ENCODE measurements around the gene ABCC8. TPM values are rescaled to one million over a fixed set of nuclear protein-coding genes. Genes with fewer than 3 reads are reported as not detected.

ABCC8 gene
- total RNA-seq, 1 donor from 2014 or later = 4.9 TPM

DNA sequence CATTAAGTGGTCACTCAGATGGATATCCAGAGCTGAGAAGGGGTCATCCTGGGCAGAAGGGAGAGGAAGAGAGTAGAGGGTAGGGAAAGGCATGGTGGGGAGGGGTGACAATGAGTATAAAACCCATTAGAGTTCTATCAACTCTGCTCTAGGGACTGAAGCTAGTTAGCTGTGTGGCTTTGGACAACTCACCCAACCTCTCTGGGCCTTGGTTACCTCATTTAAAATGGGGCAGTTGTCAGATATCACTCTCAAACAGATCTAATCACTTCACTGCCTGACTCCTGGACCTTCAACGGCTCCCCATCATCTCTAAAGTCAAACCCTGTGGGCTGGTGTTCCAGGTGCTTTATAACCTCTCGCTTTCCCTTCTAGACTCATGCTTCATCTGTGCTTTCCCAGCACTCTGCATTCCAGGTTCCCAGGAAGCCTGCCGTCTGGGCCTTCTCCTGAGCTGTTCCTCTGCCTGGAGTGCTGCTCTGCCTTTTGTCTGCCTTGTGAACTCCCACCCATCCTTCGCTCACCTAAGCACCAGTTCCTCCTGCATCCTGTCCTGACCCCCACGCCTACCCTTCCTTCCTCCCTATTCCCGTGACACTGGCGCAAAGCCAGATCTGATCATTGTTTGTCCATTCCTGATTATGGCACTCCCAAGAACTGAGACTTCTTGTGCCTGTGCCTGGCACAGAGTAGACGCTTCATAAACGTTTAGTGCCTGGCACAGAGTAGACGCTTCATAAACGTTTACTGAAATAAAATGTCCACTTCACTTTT, 65.9 kb downstream of the ABCC8 start:
- no peak overlapping the region for H3K4me3 ChIP-seq
- TF ChIP-seq CTCF (IDR thresholded peaks at IDR 0.05) = no peak
- H3K9me3 ChIP-seq = no peaks in the 10 kb centered on the region
- no peak overlapping the region for H3K27ac ChIP-seq
- no peaks in the 10 kb centered on the region for H3K36me3 ChIP-seq
- peaks cover 12% of the 10 kb centered on the region for H3K4me1 ChIP-seq
- ATAC-seq (no peak), DNase-seq (peak; percentile 35)
- intact Hi-C loops (cut with DNase I) = no loop called here
- no peaks in the 10 kb centered on the region for H3K27me3 ChIP-seq (ENCODE audit: low read depth)

- intact Hi-C loops (cut with DNase I) = no loop called here
- no peak for TF ChIP-seq CTCF (IDR thresholded peaks at IDR 0.05)
- no peak for ATAC-seq
- Histone ChIP-seq H3K4me1 (peaks cover 22% of the 10 kb centered on the region), H3K9me3 (no peaks in the 10 kb centered on the region), H3K36me3 (no peaks in the 10 kb centered on the region), H3K4me3 (no peak overlapping the region), H3K27me3 (ENCODE audit: low read depth) (no peaks in the 10 kb centered on the region), H3K27ac (no peak overlapping the region)
- no peak for DNase-seq
These were observed 68.0 kb downstream of the ABCC8 start for GRCh38 chr11:17408641-17409040.

- DNase-seq = no peak
- Histone ChIP-seq H3K4me3 (no peak overlapping the region), H3K9me3 (no peaks in the 10 kb centered on the region), H3K27me3 (ENCODE audit: low read depth) (no peaks in the 10 kb centered on the region), H3K4me1 (peaks cover 22% of the 10 kb centered on the region), H3K36me3 (no peaks in the 10 kb centered on the region), H3K27ac (no peak overlapping the region)
- intact Hi-C loops (cut with DNase I) = no loop called here
- no peak for TF ChIP-seq CTCF (IDR thresholded peaks at IDR 0.05)
- ATAC-seq = no peak
These were observed 68.6 kb downstream of the ABCC8 start for GRCh38 chr11:17408026-17408425.

DNA sequence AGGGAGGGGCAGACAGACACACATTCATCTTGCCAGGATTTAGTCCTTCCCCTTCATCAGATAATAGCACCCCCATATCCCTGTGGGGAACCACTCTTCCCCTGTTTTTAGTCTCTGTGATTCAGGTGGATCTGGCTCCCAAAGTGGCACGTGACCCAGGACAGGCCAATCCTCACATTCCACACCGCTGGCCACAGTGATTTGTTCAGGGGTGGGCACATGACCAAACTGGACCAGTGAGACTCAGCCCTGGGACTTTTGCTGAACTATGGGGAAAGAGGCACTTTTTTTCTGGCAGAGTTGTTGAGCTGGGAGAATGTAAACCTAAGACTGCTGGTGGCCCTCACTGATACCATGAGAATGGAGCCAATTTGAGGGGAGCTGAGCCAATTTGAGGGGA, 69.1 kb downstream of the ABCC8 start:
- TF ChIP-seq CTCF (IDR thresholded peaks at IDR 0.05) = no peak
- Histone ChIP-seq H3K9me3 (no peaks in the 10 kb centered on the region), H3K27me3 (ENCODE audit: low read depth) (no peaks in the 10 kb centered on the region), H3K36me3 (no peaks in the 10 kb centered on the region), H3K4me1 (peaks cover 22% of the 10 kb centered on the region), H3K4me3 (no peak overlapping the region), H3K27ac (no peak overlapping the region)
- DNase-seq (no peak), ATAC-seq (no peak)
- intact Hi-C loops (cut with DNase I) = no loop called here

DNA sequence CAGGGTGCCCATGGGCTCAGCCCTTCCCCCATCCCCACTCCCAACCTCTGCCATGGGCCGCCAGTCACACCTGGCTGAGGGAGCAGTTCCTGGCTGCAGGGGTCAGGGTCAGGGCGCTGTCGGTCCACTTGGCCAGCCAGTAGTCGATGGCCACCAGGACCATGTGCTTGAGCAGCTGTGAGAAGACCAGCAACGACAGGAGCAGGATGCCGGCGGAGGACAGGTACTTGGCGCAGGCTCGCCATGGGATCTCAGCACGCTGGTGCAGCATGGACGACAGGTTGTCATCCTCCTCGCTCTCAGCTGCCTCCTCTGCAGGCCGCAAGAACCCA, 69.9 kb downstream of the ABCC8 start:
- TF ChIP-seq CTCF (IDR thresholded peaks at IDR 0.05) = no peak
- Histone ChIP-seq H3K27ac (no peak overlapping the region), H3K9me3 (no peaks in the 10 kb centered on the region), H3K36me3 (no peaks in the 10 kb centered on the region), H3K4me1 (peaks cover 22% of the 10 kb centered on the region), H3K4me3 (no peak overlapping the region), H3K27me3 (ENCODE audit: low read depth) (no peaks in the 10 kb centered on the region)
- intact Hi-C loops (cut with DNase I) = no loop called here
- ATAC-seq = no peak
- no peak for DNase-seq
